Measurements from ENCODE around the gene MRPL58.

GRCh38 chr17:74998783-74999182 lies 13.7 kb upstream of the MRPL58 start:
- TF ChIP-seq CTCF (conservative IDR thresholded peaks at IDR 0.05) (no peak), ZFX (IDR thresholded peaks at IDR 0.05) (no peak)
